Stimulated activated CD4-positive, alpha-beta T cell treated with anti-CD3 and anti-CD28 coated beads, TNF-alpha, amount 100 ng/mL, for 1 hour (primary cell): ENCODE data around the gene TTI1.

ENCODE experiments used
- DNase-seq, 3 donors: peaks; one replicate each; pipeline ENCODE4 v3.0.0-alpha.2; 2020; ENCODE audit warnings: low read depth in 3 of 3, low spot score in 1 of 3

TTI1 gene

GRCh38 chr20:38055294-38055693, 22.0 kb upstream of the TTI1 start:
- no peak for DNase-seq

- no peak for DNase-seq
These were observed 21.4 kb upstream of the TTI1 start for GRCh38 chr20:38054647-38055046.

DNA sequence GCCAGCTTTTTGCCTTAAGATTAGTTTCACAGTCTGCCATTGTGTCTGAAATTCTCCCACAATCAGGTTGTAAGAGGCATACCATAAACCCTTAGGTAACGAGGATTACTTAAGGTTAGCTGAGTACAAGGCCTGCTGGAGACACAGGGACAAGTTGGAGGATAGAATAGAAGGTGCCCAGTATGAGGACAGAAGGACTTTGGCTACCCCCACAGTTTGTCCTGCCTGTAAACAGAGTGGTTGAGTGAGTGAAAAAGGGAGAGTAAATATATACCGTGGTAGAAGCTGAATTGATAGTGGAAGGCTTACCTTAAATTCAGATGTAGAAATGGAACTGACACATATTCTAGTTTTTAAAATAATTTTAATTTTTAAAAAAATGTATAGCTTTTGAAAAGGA, 19.6 kb upstream of the TTI1 start:
- DNase-seq, result no peak

GRCh38 chr20:38050686-38051085, 17.4 kb upstream of the TTI1 start:
- no peak for DNase-seq

GRCh38 chr20:38049800-38050199, 16.5 kb upstream of the TTI1 start:
- no peak for DNase-seq

DNA sequence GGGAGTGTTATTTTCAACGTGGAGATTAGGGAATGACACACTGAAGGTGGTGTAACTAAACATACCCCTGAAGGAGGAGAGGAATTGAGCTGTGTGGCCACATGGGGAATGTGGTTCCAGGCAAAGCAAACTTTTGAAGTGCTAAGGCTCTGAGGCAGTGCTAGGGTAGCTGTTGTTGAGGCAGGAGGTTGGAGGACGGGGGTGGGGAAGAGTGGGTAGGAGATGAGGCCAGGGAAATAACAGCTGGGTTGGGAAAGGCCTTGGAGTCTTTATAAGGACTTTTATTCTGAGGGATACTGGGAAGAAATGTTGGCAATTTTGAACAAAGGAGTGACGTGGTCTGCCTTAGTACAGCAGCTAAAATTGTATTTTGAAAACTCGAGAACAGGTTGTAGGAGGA, 13.3 kb upstream of the TTI1 start:
- no peak for DNase-seq

DNA sequence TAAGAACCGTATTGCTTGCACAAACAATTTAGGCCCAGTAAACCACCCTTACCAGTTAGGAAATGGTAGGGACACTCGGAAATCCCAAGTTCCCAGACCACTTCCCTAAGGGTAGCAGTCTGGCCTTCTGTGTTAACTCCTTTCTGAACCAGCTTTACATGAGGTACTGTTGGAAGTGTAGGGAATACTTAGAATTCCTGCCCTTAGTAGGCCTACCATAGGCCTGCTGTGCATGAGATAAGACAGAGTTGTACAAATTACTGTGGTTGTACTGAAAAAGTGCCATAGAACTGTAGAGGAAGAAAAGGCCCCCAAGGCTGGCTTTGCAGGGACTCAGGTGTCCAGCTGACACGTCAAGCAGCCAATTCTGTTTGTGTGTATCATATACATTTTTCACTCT, 11.4 kb upstream of the TTI1 start:
- no peak for DNase-seq

GRCh38 chr20:38043512-38044300, 10.4 kb upstream of the TTI1 start:
- peak in 1 of 3 donors; percentile 7 for DNase-seq

DNA sequence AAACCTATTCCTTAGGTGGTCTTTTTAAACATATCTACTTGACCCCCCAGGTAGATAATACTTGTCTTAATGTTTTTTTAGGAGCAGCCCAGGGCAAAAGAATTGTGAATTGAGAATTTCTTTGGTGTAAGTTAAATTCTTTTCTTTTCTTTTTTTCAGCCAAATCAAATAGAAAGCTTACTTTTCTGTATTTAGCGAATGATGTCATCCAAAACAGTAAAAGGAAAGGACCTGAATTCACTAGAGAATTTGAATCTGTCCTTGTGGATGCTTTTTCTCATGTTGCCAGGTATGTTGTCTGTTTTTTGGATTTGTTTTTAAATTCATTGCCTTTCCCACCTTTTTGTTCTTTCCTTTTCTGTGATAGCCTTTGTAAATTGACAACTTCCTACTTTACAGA, 7.0 kb upstream of the TTI1 start:
- DNase-seq, result no peak

DNA sequence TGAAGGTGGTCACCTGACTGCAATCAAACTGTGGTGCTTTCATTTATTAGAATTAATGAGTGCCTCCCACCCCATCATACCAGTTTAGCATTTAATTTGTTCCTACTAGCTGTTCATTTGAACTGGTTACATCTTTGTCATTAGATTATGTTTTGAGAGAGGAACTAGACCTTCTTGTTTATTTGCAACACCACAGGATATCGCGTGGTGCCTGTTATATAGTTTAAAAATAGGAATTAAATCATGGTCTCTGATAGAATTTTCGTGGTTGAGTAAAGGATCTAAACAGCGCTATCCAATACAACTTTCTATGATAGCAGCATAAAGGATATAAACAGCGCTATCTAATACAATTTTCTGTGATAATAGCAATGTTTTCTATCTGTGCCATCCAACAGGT, 3.1 kb upstream of the TTI1 start:
- DNase-seq, result no peak

GRCh38 chr20:38034961-38035360, 1.7 kb upstream of the TTI1 start:
- no peak for DNase-seq

DNA sequence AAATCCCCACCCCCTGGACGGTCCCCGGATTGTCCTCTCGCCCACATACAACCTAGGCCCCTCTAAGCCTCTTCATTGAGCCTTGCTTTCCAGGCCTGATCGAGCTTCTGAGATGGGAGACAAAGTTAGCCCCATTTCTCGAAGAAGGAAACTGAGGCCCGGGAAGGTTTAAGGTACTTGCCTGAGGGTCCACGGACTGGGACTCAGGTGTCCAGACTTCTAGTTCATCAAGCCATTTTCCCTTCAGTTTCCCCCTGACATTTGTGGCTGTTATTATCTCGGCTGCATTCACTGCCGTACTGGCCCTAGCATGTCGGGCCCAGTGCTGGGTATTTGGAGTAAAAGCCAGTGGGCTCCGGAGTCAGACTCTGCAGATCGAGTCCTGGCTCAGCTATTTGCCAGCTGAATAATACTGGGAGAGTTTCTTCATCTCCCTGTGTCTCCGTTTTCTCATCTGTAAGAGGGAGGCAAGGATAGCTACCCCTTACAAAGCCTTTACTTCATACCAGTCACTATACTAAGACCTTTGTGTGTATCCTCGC, 923 bp upstream of the TTI1 start:
- no peak for DNase-seq

DNA sequence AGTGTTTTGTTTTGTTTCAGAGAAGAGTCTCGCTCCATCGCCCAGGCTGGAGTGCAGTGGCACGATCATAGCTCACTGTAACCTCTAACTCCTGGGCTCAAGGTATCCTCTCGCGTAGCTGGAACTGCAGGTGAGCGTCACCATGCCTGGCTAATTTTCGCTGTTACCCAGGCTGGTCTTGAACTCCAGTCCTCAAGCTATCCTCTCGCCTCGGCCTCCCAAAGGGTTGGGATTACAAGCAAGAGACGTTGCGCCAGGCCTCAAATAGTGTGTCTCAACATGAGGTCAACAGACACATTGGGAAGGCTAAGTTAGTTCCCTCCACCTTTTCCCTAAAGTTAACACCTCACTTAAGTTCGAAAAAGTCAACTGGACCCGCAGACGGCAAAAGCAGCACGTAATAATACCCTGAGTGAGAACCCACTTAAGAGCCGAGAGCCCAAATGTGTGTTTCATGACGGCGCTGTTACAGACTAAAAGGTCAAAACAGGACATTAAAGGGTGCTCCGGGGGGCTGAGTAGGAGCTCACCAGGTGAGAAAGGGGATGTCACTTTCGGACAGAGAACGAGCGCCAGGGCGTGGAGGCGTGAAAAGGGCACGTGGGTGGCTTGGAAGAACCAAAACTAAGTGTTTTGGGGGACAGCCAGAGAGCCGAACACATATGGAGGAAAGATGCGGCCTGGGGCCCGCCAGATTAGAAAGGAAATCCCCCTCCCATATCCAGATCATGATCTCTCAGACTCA, 499 bp downstream of the TTI1 start:
- peak in 2 of 3 donors; percentile 3 for DNase-seq

- no peak for DNase-seq
These were observed 1.3 kb downstream of the TTI1 start for GRCh38 chr20:38031957-38032356.

GRCh38 chr20:38029453-38029852, 3.8 kb downstream of the TTI1 start:
- no peak for DNase-seq

- no peak for DNase-seq
These were observed 8.8 kb downstream of the TTI1 start for GRCh38 chr20:38024496-38024895.

DNA sequence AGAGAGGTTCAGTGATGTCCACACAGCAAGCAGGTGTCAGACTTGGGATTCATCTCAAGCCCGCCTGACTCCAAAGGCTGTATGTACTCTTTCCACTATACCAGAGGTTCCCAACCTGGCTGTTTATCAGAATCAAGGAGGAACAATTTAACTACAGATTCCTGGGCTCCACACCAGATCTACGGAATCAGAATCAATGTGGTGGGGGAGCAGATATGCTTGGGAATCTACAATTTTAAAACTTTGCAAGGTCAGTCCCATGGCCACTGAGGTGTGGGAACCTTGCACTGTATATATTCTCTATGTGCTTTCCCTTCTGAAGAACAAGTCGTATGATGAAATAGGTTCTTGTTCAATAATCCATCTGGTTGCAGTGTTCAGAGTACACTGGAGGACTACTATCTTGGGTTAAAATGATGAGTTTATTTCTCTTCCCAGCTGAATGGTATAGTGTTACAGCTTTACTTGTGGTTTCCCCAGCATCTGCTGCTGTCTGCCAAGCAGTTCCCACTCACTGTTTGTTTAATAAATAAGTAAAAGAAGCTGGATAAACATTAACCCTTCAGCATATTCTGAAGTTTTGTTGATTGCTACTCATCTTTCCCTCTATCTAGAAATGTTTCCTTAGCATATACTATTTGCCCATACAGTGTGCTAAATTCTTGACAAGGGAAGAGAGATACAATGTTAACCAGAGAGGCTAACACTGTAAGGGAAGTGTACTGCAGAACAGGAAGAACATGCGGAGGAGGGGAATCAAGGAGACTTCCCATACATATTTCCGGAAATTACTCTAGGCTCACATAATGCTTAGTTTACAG, 9.9 kb downstream of the TTI1 start:
- DNase-seq, result no peak

DNA sequence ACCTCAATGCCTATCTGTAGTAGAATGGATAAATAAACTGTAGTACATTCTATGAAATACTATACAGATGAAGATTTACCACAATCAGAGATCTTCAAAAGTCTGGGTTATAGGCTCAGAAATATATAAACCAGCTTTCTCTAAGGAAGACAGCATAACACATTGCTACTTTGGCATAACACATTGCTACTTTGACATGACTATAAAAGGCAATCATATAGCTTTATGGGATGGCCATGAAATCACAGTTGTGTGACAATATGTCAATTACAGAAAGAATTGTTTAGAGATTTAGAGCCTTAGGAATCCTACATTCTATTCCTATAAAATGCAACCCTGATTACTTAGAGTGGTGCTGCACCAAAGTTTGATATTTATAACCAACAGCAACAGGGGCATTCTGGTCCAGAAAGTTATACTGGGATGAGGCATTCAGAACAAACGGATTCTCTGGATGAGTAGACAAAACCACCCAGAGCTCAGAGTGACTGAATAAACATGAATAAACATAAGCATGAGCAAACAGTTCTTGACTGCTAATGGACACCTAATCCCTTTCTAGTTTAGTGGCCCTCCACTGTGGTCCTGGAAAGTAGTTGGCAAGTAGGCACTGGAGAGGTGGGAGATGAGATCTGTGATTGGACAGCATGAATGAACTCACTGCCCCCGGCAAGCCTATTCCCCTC, 12.0 kb downstream of the TTI1 start:
- DNase-seq, result no peak

DNA sequence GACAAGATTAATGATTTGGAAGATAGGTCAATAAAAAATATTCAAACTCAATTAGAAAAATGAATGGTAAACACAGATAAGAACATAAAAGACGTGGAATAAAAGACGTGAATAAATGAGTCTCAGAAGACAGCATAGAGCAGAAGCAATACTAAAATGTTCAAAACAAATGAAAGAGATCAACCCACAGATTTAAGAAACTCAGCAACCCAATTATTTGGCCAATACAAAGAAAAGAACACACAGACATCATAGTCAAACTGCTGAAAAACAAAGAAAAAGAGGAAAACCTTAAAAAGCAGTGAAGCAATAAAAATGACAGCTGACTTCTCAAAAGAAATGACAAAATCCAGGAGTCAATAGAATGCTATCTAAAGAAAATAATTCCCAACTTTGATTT, 14.9 kb downstream of the TTI1 start:
- no peak for DNase-seq

DNA sequence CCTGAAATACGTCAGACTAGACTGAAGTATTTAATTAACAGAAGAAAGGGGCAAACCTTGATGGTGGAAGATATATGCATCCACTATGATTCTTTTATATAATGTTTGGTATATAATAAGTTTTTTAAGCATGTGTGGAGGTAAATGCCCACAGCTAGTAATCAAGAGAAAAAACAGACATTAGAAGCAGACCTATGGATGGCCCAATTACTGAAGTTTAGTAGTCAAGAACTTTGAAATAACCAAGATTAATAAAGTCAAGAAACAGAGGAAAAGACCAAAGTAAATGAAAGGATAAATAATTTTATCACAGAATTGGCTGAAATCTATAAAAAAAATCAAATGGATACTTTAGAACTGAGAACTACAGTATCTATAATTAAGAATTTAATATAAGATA, 15.3 kb downstream of the TTI1 start:
- no peak for DNase-seq

GRCh38 chr20:38013887-38014286, 19.4 kb downstream of the TTI1 start:
- no peak for DNase-seq
